Lower leg skin (tissue), 4 donors: ENCODE results near the gene TTC39B. TPM values are rescaled to one million over a fixed set of nuclear protein-coding genes. Genes with fewer than 3 reads are reported as not detected.

Source experiments
- DNase-seq, 2 donors: peaks; one replicate each; pipeline ENCODE4 v3.0.0-alpha.2; 2019; ENCODE audit warnings: low spot score in 2 of 2
- H3K4me3 ChIP-seq: fragments of 200-600 bp; sonication (generic); 2 replicates; pipeline ENCODE4 v1.5.1; 2017; ENCODE audit warnings: mild to moderate bottlenecking, low read depth; ENCODE audit not compliant: poor library complexity, severe bottlenecking
- POLR2A ChIP-seq, 2 donors: fragments of 450-650 bp; IDR thresholded peaks; one replicate each; pipeline ENCODE4 v1.6.1; 2016 to 2017; ENCODE audit warnings: antibody characterized with exemption in 2 of 2, mild to moderate bottlenecking in 1 of 2, moderate library complexity in 1 of 2
- WGBS, 2 donors: methylation state at CpG; one replicate each; pipeline ENCODE4 v1.1.5; 2018; 5-methylcytosine and 5-hydroxymethylcytosine counted together
- intact Hi-C: fragments of 100-400 bp; cut with DNase I; formaldehyde crosslinking; loops from one replicate; pipeline ENCODE4 v1.15.0; 2023; ENCODE audit warnings: low total_unique reads
- total RNA-seq, 4 donors: library from RNA; depleted of rRNA; stranded (reverse); fragments of >200 nt; gene quantifications; one replicate each; pipeline ENCODE4 v1.1.0, GENCODE V29; 2016
- TF ChIP-seq, protein P1 (sequence below), 3 donors: fragments of 450-650 bp; IDR thresholded peaks; one replicate each; pipeline ENCODE4 v1.5.1; 2016; ENCODE audit warnings: antibody characterized with exemption in 3 of 3, mild to moderate bottlenecking in 3 of 3, moderate library complexity in 2 of 3

TTC39B gene
- total RNA-seq, result 10 to 100 TPM; 38.4 to 53.3 (median 42.2) TPM

GRCh38 chr9:15306757-15307522 lies at the start of gene TTC39B:
Gene TTC39B (minus strand): TSS chr9:15307216. CDS start chr9:15307125, 91 bp downstream.
- intact Hi-C loops, result loop anchor here (10.0 kb wide), 1 partner anchor 118 kb away; the partner anchor contains the start of gene SNAPC3
- H3K4me3 ChIP-seq, result peak within 1 kb of the TSS; percentile 77
- 1 to 5% methylated on average over 4 to 43 of the region's 67 CpGs for WGBS, 2 donors
- TF ChIP-seq POLR2A (IDR thresholded peaks at IDR 0.05), result peak in 1 of 2 donors; percentile 34
- TF ChIP-seq, protein P1, sequence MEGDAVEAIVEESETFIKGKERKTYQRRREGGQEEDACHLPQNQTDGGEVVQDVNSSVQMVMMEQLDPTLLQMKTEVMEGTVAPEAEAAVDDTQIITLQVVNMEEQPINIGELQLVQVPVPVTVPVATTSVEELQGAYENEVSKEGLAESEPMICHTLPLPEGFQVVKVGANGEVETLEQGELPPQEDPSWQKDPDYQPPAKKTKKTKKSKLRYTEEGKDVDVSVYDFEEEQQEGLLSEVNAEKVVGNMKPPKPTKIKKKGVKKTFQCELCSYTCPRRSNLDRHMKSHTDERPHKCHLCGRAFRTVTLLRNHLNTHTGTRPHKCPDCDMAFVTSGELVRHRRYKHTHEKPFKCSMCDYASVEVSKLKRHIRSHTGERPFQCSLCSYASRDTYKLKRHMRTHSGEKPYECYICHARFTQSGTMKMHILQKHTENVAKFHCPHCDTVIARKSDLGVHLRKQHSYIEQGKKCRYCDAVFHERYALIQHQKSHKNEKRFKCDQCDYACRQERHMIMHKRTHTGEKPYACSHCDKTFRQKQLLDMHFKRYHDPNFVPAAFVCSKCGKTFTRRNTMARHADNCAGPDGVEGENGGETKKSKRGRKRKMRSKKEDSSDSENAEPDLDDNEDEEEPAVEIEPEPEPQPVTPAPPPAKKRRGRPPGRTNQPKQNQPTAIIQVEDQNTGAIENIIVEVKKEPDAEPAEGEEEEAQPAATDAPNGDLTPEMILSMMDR (IDR thresholded peaks at IDR 0.05), result no peak
- DNase-seq, result peak; percentile 92 to 98

DNA sequence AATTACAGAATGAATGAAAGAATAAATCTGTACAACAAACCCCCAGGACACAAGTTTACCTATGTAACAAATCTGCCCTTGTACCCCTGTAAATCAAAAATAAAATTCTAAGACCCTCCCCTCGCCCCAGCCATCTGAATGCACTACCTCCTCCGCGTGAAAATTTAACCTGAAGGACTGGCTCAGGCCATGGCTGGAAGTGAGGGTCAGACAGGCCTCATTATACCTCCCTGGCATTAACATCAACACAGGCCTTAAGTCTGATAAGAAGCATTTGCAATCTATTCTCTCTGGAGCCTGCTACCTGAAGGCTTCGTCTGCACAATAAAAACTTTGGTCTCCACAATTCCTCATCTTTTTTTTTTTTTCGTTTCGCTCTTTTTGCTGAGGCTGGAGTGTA lies 48.7 kb upstream of the TTC39B start:
- 88 to 94% methylated on average over 6 of the region's 6 CpGs for WGBS, 2 donors
- no peak for DNase-seq
- intact Hi-C loops, result no loop called here
- no peak for TF ChIP-seq POLR2A (IDR thresholded peaks at IDR 0.05)
- TF ChIP-seq, protein P1 (IDR thresholded peaks at IDR 0.05), result no peak
- no peak overlapping the region for H3K4me3 ChIP-seq

- WGBS, 2 donors, result 75 to 80% methylated on average over 3 of the region's 3 CpGs
- TF ChIP-seq POLR2A (IDR thresholded peaks at IDR 0.05), result no peak
- TF ChIP-seq, protein P1 (IDR thresholded peaks at IDR 0.05), result no peak
- intact Hi-C loops, result no loop called here
- no peak for DNase-seq
- H3K4me3 ChIP-seq, result no peak overlapping the region
These were observed 47.7 kb upstream of the TTC39B start for GRCh38 chr9:15354713-15355112.

GRCh38 chr9:15353892-15354291 lies 46.9 kb upstream of the TTC39B start:
- no peak overlapping the region for H3K4me3 ChIP-seq
- DNase-seq, result no peak
- intact Hi-C loops, result no loop called here
- WGBS, 2 donors, result 95 to 97% methylated on average over 4 of the region's 4 CpGs
- no peak for TF ChIP-seq POLR2A (IDR thresholded peaks at IDR 0.05)
- TF ChIP-seq, protein P1 (IDR thresholded peaks at IDR 0.05), result no peak

- H3K4me3 ChIP-seq, result no peak overlapping the region
- 62 to 67% methylated on average over 2 of the region's 3 CpGs for WGBS, 2 donors
- intact Hi-C loops, result no loop called here
- no peak for DNase-seq
- TF ChIP-seq POLR2A (IDR thresholded peaks at IDR 0.05), result no peak
These were observed 45.3 kb upstream of the TTC39B start for GRCh38 chr9:15352306-15352705.

- H3K4me3 ChIP-seq, result no peak overlapping the region
- WGBS, 2 donors, result 61 to 73% methylated on average over 7 of the region's 7 CpGs
- intact Hi-C loops, result no loop called here
- no peak for TF ChIP-seq POLR2A (IDR thresholded peaks at IDR 0.05)
- TF ChIP-seq, protein P1 (IDR thresholded peaks at IDR 0.05), result no peak
- no peak for DNase-seq
These were observed 43.1 kb upstream of the TTC39B start for GRCh38 chr9:15349892-15350761.
